ENCODE data around the gene ST3GAL5.
A peak's percentile ranks its signal among the peaks of the same experiment; 100 is the strongest.
"Not testable (repeated sequence)": the region's sequence is repeated elsewhere in the genome, so short reads cannot be mapped to it uniquely, and the experiment has no call there.

ST3GAL5 gene

GRCh38 chr2:85915606-85916303 lies 27.0 kb upstream of the ST3GAL5 start:
- no peak for DNase-seq

GRCh38 chr2:85914922-85915321 lies 26.1 kb upstream of the ST3GAL5 start:
- DNase-seq = peak; percentile 35

- no peak for DNase-seq
These were observed 25.4 kb upstream of the ST3GAL5 start for GRCh38 chr2:85913884-85914881.

- no peak for DNase-seq
These were observed 23.3 kb upstream of the ST3GAL5 start for GRCh38 chr2:85911814-85912692.

GRCh38 chr2:85911097-85911496 lies 22.3 kb upstream of the ST3GAL5 start:
- DNase-seq = no peak

GRCh38 chr2:85909005-85909404 lies 20.2 kb upstream of the ST3GAL5 start:
- no peak for DNase-seq

- no peak for DNase-seq
These were observed 19.7 kb upstream of the ST3GAL5 start for GRCh38 chr2:85908506-85908905.

- DNase-seq = no peak
These were observed 18.9 kb upstream of the ST3GAL5 start for GRCh38 chr2:85907671-85908157.

- DNase-seq = no peak
These were observed 18.0 kb upstream of the ST3GAL5 start for GRCh38 chr2:85906748-85907147.

GRCh38 chr2:85905891-85906290 lies 17.1 kb upstream of the ST3GAL5 start:
- no peak for DNase-seq

- DNase-seq = peak; percentile 23
These were observed 16.4 kb upstream of the ST3GAL5 start for GRCh38 chr2:85905187-85905666.

GRCh38 chr2:85903849-85904248 lies 15.1 kb upstream of the ST3GAL5 start:
- DNase-seq = no peak

GRCh38 chr2:85902496-85902895 lies 13.7 kb upstream of the ST3GAL5 start:
- DNase-seq = peak; percentile 84

- DNase-seq = no peak
These were observed 12.4 kb upstream of the ST3GAL5 start for GRCh38 chr2:85901155-85901554.

GRCh38 chr2:85900366-85900765 lies 11.6 kb upstream of the ST3GAL5 start:
- no peak for DNase-seq

GRCh38 chr2:85899849-85900248 lies 11.1 kb upstream of the ST3GAL5 start:
- DNase-seq = no peak

GRCh38 chr2:85899284-85899683 lies 10.5 kb upstream of the ST3GAL5 start:
- DNase-seq = no peak

- DNase-seq = no peak
These were observed 10.1 kb upstream of the ST3GAL5 start for GRCh38 chr2:85898881-85899280.

GRCh38 chr2:85894554-85895278 lies 5.9 kb upstream of the ST3GAL5 start:
- DNase-seq = not testable (repeated sequence)

GRCh38 chr2:85893428-85894258 lies 4.9 kb upstream of the ST3GAL5 start:
- DNase-seq = peak; percentile 95
